Measurements from ENCODE around the gene PKNOX2. TPM values are rescaled to one million over a fixed set of nuclear protein-coding genes. Genes with fewer than 3 reads are reported as not detected.

PKNOX2 gene
- total RNA-seq, 2 experiments from 2014 or later, result not detected

- TF ChIP-seq EZH2phosphoT487 (IDR thresholded peaks at IDR 0.05; ENCODE audit: borderline replicate concordance, low read depth, low read length), result no peak
- no peak for TF ChIP-seq CTCF (conservative IDR thresholded peaks at IDR 0.05; ENCODE audit: low read length)
- no peaks in the 10 kb centered on the region for H3K36me3 ChIP-seq (ENCODE audit: insufficient read depth, low read length)
- no peaks in the 10 kb centered on the region for H3K9me3 ChIP-seq (ENCODE audit: low read length)
- DNase-seq (ENCODE audit: low spot score), result no peak
- H3K4me2 ChIP-seq (ENCODE audit: low read length), result no peak overlapping the region
- BruUV-seq (replicated peaks), result no TSS peak
- H3K4me3 ChIP-seq (ENCODE audit: low read depth, low read length, poor library complexity, severe bottlenecking), result no peak overlapping the region
- ChIA-PET CTCF (ENCODE audit: unreplicated experiment) (interaction anchor here (1.3 kb wide), 1 partner anchor 10 kb away, joined by 3 read pairs; no protein-coding TSS in a partner anchor), POLR2A (no interaction called here)
- no peaks in the 10 kb centered on the region for H3K9me2 ChIP-seq (ENCODE audit: insufficient read depth, low read length)
- no peak overlapping the region for H3K27ac ChIP-seq (ENCODE audit: low read depth, low read length, poor library complexity, severe bottlenecking)
- no peaks in the 10 kb centered on the region for H3K4me1 ChIP-seq (ENCODE audit: insufficient read depth, low read length, poor library complexity, severe bottlenecking)
- intact Hi-C loops (cut with micrococcal nuclease; ENCODE audit: unreplicated experiment), result no loop called here
- H3K79me2 ChIP-seq (ENCODE audit: insufficient read depth, low read depth, low read length), result no peaks in the 10 kb centered on the region
- no peaks in the 10 kb centered on the region for H4K20me1 ChIP-seq (ENCODE audit: insufficient read depth, low read length)
- H2AFZ ChIP-seq (ENCODE audit: low read length), result no peak overlapping the region
Measured at GRCh38 chr11:125335106-125335505, 170.6 kb downstream of the PKNOX2 start.

GRCh38 chr11:125337836-125338834, 173.6 kb downstream of the PKNOX2 start:
- no peaks in the 10 kb centered on the region for H3K79me2 ChIP-seq (ENCODE audit: insufficient read depth, low read depth, low read length)
- no peaks in the 10 kb centered on the region for H3K9me2 ChIP-seq (ENCODE audit: insufficient read depth, low read length)
- no peak overlapping the region for H2AFZ ChIP-seq (ENCODE audit: low read length)
- H3K4me3 ChIP-seq (ENCODE audit: low read depth, low read length, poor library complexity, severe bottlenecking), result no peak overlapping the region
- intact Hi-C loops (cut with micrococcal nuclease; ENCODE audit: unreplicated experiment), result no loop called here
- POLR2A ChIA-PET, result interaction anchor here (0.6 kb wide), 1 partner anchor 27 kb away, joined by 4 read pairs; no protein-coding TSS in a partner anchor
- no peak overlapping the region for H3K27ac ChIP-seq (ENCODE audit: low read depth, low read length, poor library complexity, severe bottlenecking)
- H4K20me1 ChIP-seq (ENCODE audit: insufficient read depth, low read length), result no peaks in the 10 kb centered on the region
- no peak for DNase-seq (ENCODE audit: low spot score)
- BruUV-seq (replicated peaks), result no TSS peak
- H3K36me3 ChIP-seq (ENCODE audit: insufficient read depth, low read length), result no peaks in the 10 kb centered on the region
- TF ChIP-seq EZH2phosphoT487 (IDR thresholded peaks at IDR 0.05; ENCODE audit: borderline replicate concordance, low read depth, low read length) (no peak), CTCF (conservative IDR thresholded peaks at IDR 0.05; ENCODE audit: low read length) (no peak)
- no peaks in the 10 kb centered on the region for H3K4me1 ChIP-seq (ENCODE audit: insufficient read depth, low read length, poor library complexity, severe bottlenecking)
- CTCF ChIA-PET (ENCODE audit: unreplicated experiment), result interaction anchor here (0.6 kb wide), 1 partner anchor 34 kb away, joined by 3 read pairs; no protein-coding TSS in a partner anchor
- H3K4me2 ChIP-seq (ENCODE audit: low read length), result no peak overlapping the region
- no peaks in the 10 kb centered on the region for H3K9me3 ChIP-seq (ENCODE audit: low read length)

All from OCI-LY7 (cell line).